HG03095 (cell line): ENCODE data around the gene RYR1.
"Not testable (repeated sequence)": the region's sequence is repeated elsewhere in the genome, so short reads cannot be mapped to it uniquely, and the experiment has no call there.

ENCODE experiments used
- ATAC-seq: cut with Tn5 transposase; IDR thresholded peaks from one replicate; pipeline ENCODE4 v1.9.1; 2021; ENCODE audit warnings: moderate library complexity; ENCODE audit not compliant: unreplicated experiment

The RYR1 gene

GRCh38 chr19:38602856-38603255 is 169.4 kb downstream of the RYR1 start:
- ATAC-seq, result not testable (repeated sequence)

GRCh38 chr19:38606131-38606530 is 172.6 kb downstream of the RYR1 start:
- ATAC-seq, result no peak

- no peak for ATAC-seq
These were observed 180.8 kb downstream of the RYR1 start for GRCh38 chr19:38614289-38614688.

GRCh38 chr19:38615007-38615581 is 181.6 kb downstream of the RYR1 start:
- ATAC-seq, result no peak

GRCh38 chr19:38616265-38616664 is 182.8 kb downstream of the RYR1 start:
- ATAC-seq, result no peak

DNA sequence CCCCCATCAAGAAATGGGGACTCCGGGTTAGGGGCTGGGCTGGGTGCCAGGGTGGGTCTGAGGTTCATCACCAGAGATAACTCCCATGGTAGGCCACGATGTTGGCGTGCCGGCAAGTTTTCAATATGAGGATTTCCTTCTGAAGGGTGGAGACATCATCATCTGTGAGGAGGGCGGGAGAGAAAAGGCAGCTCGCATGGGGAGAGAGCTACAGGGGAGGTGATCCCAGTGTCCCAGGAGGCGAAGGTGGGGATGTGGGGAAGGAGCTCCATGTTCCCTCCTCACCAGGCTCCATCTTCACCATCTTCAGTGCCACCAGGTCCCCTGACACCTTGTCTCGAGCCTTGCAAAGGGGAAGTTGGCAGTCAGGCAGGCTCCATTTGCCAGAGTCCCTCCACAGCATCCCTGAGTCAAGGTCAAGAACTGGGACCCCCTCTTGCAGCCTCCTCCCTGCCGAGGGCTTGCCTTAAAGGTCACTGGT is 183.8 kb downstream of the RYR1 start:
- no peak for ATAC-seq

DNA sequence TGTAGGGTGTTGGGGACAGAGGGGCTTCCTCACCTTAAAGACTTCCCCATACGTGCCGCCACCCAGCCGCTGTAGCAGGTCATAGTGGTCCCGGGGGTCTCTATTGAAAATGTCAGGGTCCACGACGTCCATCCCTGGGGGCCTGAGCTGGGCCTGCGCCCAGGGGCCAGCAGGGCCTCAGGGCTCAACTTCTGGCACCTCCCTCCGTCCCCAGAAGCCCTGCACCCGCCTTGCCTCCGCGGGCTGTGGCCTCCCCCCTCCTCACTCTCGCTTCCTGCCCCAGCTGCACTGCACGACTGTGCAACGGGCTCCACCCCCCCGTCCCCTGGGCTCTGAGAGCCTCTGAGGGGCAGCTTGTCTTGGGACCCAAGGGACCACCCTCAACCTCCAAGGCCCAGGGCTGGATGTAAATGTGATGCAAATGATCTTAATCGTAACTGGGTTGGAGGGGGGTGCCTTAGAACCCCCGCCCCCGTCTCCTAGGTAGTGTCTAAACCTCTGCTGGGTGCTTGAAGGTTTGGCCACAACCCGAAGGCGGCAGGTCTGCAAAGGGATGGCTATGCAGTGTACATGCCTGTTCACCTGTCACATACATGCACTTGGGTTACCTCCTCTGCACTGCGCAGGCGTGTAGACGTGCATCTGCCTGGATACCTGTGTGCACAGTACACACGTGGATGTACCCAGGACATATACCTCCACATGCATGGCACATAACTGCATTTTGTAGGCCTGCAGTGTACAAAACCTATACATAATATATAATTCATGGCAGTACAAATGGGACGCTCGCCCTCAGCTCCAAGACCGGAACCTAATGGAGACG is 184.5 kb downstream of the RYR1 start, which contains the start of gene MAP4K1:
TSS of gene MAP4K1 (minus strand) at position 190 of the 826 bp plus-strand sequence. CDS start at position 132, 58 bp downstream.
- ATAC-seq, result peak; percentile 57

GRCh38 chr19:38618590-38619360 is 185.3 kb downstream of the RYR1 start, which contains the start of gene EIF3K:
Gene EIF3K, plus strand, starts transcription at chr19:38619188. Its CDS starts 81 bp downstream, at chr19:38619269.
- peak; percentile 38 for ATAC-seq

- no peak for ATAC-seq
These were observed 186.1 kb downstream of the RYR1 start for GRCh38 chr19:38619361-38620174.

DNA sequence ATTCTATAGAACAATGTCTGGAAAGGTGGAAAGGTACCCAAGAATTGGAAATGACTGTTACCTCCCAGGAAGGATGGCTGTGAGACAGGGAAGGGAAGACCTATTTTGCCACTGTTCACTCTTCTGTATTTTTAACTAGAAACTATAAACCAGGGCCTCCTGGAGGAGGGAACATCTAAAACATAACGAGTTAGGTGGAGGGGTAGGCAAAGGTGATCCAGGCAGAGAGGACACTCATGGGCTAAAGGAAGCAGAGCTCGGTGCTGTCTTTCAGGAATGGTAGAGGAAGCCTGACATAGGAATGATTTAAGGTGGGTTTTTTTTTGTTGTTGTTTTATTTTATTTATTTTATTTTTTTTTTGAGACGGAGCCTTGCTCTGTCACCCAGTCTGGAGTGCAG is 191.3 kb downstream of the RYR1 start:
- no peak for ATAC-seq

GRCh38 chr19:38626401-38626800 is 192.9 kb downstream of the RYR1 start:
- no peak for ATAC-seq

DNA sequence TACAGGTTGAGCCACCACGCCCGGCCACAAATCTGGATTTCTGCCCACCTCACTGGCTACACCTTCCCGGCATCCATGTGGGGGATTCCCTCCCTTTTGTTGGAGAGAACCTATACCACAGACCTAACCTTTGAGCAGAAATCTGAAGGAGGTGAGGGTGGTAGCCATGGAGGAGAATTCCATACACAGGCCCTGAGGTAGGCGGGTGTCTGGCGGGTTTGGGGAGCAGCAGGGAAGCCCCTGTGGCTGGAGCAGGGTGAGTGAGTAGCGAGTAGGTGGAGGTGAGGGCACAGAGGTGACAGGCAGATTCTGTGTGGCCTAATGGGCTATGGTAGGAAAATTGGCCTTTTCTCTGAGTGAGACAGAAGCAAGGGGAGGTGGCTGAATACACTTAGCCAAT is 196.1 kb downstream of the RYR1 start:
- ATAC-seq, result no peak

DNA sequence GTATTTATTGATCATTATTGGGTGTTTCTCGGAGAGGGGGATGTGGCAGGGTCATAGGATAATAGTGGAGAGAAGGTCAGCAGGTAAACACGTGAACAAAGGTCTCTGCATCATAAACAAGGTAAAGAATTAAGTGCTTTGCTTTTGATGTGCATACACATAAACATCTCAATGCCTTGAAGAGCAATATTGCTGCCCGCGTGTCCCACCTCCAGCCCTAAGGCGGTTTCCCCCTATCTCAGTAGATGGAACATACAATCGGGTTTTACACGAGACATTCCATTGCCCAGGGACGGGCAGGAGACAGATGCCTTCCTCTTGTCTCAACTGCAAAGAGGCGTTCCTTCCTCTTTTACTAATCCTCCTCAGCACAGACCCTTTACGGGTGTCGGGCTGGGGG is 197.8 kb downstream of the RYR1 start:
- ATAC-seq, result not testable (repeated sequence)

- not testable (repeated sequence) for ATAC-seq
These were observed 198.5 kb downstream of the RYR1 start for GRCh38 chr19:38631811-38632475.

GRCh38 chr19:38632476-38633213 is 199.2 kb downstream of the RYR1 start:
- no peak for ATAC-seq

DNA sequence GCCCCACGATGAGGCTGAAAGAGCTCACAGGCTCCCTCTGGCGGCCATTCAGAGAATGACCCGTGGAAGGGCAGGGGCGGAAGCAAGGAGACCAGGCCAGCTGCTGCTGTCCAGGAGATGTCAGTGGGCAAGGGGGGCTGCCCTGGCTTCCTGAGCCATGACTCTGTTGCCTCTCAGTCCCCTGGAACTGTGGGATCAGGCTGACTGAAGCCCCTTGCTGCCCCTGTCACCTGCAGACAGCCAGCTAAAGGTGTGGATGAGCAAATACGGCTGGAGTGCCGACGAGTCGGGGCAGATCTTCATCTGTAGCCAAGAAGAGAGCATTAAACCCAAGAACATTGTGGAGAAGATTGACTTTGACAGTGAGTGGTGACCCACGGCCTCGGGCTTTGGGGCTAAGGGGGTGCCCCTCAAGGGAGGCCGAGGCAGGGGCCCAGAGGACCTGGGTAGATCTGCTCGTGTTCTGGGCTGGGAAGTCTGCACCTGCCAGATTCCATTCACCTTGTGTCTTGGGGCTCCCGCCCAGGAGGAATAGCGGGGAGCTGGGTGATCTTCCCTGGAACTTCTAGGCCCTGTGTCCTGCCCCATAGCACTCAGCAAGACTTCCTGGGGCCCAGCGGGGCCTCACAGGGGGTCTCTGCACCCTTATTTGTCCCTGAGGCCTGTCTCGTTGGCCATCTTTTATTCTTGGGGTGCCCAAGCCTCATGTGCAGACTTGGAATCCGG is 201.4 kb downstream of the RYR1 start:
- ATAC-seq, result no peak

DNA sequence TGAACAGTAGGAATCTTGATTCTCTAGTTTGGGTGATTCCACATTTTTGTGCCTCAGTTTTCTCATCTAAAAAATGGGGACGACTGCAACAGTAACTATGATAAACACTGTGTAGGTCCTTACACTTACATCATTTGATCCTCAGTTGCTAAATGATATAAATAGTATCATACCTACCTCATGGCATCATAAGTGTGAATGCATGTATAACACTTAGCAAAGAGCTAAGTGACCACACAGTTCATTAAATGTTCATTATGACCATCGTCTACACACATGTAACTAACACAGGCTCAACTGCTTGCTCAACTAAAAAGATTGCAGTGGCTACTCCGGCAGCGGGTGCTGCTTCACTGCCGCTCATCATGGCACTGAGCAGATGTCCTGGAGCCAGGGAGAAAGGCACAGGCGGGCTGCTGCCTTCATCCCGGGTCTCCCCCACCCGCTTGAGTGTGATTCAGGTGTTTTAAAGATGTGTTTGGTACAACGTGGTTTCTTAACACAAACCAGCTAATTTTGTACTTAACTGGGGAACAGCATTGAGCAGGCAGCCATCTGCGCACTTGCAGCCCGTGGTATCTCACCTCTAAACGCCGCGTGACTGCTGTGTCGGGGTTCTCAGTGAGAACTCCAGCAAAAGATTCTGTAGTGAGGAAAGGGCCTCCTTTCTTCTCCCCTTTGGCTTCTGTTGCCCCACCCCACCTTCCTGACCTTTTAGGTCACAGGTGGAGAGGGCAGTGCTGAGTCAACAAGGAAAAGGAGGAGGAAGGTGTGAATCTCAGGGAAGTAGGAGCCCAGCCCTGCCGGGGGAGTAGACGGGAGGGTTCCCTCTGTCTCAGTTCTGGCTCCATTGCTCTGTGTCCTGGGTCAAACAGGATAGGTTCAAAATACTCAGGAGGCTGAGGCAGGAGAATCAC is 202.2 kb downstream of the RYR1 start:
- ATAC-seq, result no peak
